BE2C (cell line): Measurements from ENCODE around the gene ARL14.

Source experiments
- DNase-seq: peaks from one replicate; pipeline ENCODE4 v3.0.0-alpha.2; 2020
- H3K27me3 ChIP-seq: fragments of 250-450 bp; sonication (Bioruptor Pico); 2 replicates; pipeline ENCODE4 v1.5.1; 2020; ENCODE audit warnings: mild to moderate bottlenecking
- H3K36me3 ChIP-seq: fragments of 250-450 bp; sonication (Bioruptor Pico); 2 replicates; pipeline ENCODE4 v1.5.1; 2020; ENCODE audit warnings: mild to moderate bottlenecking
- H3K4me1 ChIP-seq: fragments of 250-450 bp; sonication (Bioruptor Pico); 2 replicates; pipeline ENCODE4 v1.5.1; 2020
- H3K4me3 ChIP-seq: 2 replicates; pipeline ENCODE4 v1.5.1; 2011; ENCODE audit warnings: low read depth, low read length
- H3K9me3 ChIP-seq: fragments of 250-450 bp; sonication (Bioruptor Pico); 2 replicates; pipeline ENCODE4 v1.5.1; 2020
- CTCF ChIP-seq: IDR thresholded peaks from 2 replicates; pipeline ENCODE4 v1.5.1; 2012; ENCODE audit warnings: mild to moderate bottlenecking, low read depth, low read length

Gene ARL14

GRCh38 chr3:160641665-160642309, 35.2 kb upstream of the ARL14 start:
- TF ChIP-seq CTCF, result no peak
- no peaks in the 10 kb centered on the region for H3K4me1 ChIP-seq
- H3K27me3 ChIP-seq, result no peaks in the 10 kb centered on the region
- no peak for DNase-seq
- no peaks in the 10 kb centered on the region for H3K36me3 ChIP-seq
- no peaks in the 10 kb centered on the region for H3K9me3 ChIP-seq
- no peak overlapping the region for H3K4me3 ChIP-seq

GRCh38 chr3:160643994-160644393, 33.0 kb upstream of the ARL14 start:
- H3K4me1 ChIP-seq, result no peaks in the 10 kb centered on the region
- H3K27me3 ChIP-seq, result no peaks in the 10 kb centered on the region
- no peak for DNase-seq
- no peak overlapping the region for H3K4me3 ChIP-seq
- peak; percentile 24 for TF ChIP-seq CTCF
- no peaks in the 10 kb centered on the region for H3K9me3 ChIP-seq
- H3K36me3 ChIP-seq, result no peaks in the 10 kb centered on the region

GRCh38 chr3:160644491-160644890, 32.5 kb upstream of the ARL14 start:
- Histone ChIP-seq H3K4me1 (no peaks in the 10 kb centered on the region), H3K36me3 (no peaks in the 10 kb centered on the region), H3K4me3 (no peak overlapping the region), H3K9me3 (no peaks in the 10 kb centered on the region), H3K27me3 (no peaks in the 10 kb centered on the region)
- TF ChIP-seq CTCF, result no peak
- DNase-seq, result no peak

GRCh38 chr3:160648701-160649100, 28.3 kb upstream of the ARL14 start:
- no peaks in the 10 kb centered on the region for H3K36me3 ChIP-seq
- no peaks in the 10 kb centered on the region for H3K9me3 ChIP-seq
- H3K27me3 ChIP-seq, result no peaks in the 10 kb centered on the region
- no peaks in the 10 kb centered on the region for H3K4me1 ChIP-seq
- TF ChIP-seq CTCF, result no peak
- no peak overlapping the region for H3K4me3 ChIP-seq
- DNase-seq, result no peak

GRCh38 chr3:160649596-160649995, 27.4 kb upstream of the ARL14 start:
- H3K9me3 ChIP-seq, result no peaks in the 10 kb centered on the region
- TF ChIP-seq CTCF, result no peak
- no peaks in the 10 kb centered on the region for H3K27me3 ChIP-seq
- no peaks in the 10 kb centered on the region for H3K4me1 ChIP-seq
- no peak overlapping the region for H3K4me3 ChIP-seq
- H3K36me3 ChIP-seq, result no peaks in the 10 kb centered on the region
- no peak for DNase-seq

- TF ChIP-seq CTCF, result no peak
- H3K36me3 ChIP-seq, result no peaks in the 10 kb centered on the region
- H3K9me3 ChIP-seq, result no peaks in the 10 kb centered on the region
- H3K4me1 ChIP-seq, result no peaks in the 10 kb centered on the region
- DNase-seq, result no peak
- no peak overlapping the region for H3K4me3 ChIP-seq
- H3K27me3 ChIP-seq, result no peaks in the 10 kb centered on the region
Observed at GRCh38 chr3:160653512-160653911, 23.4 kb upstream of the ARL14 start.
